ENCODE data around the gene PCSK4. TPM values are rescaled to one million over a fixed set of nuclear protein-coding genes. Genes with fewer than 3 reads are reported as not detected.
"Not testable (repeated sequence)": the region's sequence is repeated elsewhere in the genome, so short reads cannot be mapped to it uniquely, and the experiment has no call there.

PCSK4 gene
- total RNA-seq, 2 donors from 2014 or later, result 1.0 to 4.4 TPM

GRCh38 chr19:1445185-1445931, 44.8 kb downstream of the PCSK4 start:
- TF ChIP-seq CTCF (IDR thresholded peaks at IDR 0.05), result peak; percentile 90 to 99
- Histone ChIP-seq H3K27me3 (peaks cover 20 to 33% of the 10 kb centered on the region in 2 donors), H3K4me1 (peaks cover 0 to 28% of the 10 kb centered on the region in 2 donors), H3K9me3 (no peaks in the 10 kb centered on the region), H3K36me3 (peaks cover 23% of the 10 kb centered on the region), H3K4me3 (peak overlapping the region; percentile 19 to 44), H3K27ac (no peak overlapping the region)
- DNase-seq (ENCODE audit: low spot score), result no peak

- Histone ChIP-seq H3K9me3 (no peaks in the 10 kb centered on the region), H3K27me3 (peaks cover 8 to 10% of the 10 kb centered on the region in 2 donors), H3K36me3 (peaks cover 35% of the 10 kb centered on the region), H3K4me1 (peaks cover 0 to 46% of the 10 kb centered on the region in 2 donors), H3K27ac (no peak overlapping the region), H3K4me3 (no peak overlapping the region)
- DNase-seq (ENCODE audit: low spot score), result no peak
- TF ChIP-seq CTCF (IDR thresholded peaks at IDR 0.05), result no peak
Observed at GRCh38 chr19:1441677-1442438, 48.3 kb downstream of the PCSK4 start.

GRCh38 chr19:1441022-1441426, 49.1 kb downstream of the PCSK4 start:
- no peak for TF ChIP-seq CTCF (IDR thresholded peaks at IDR 0.05)
- H3K36me3 ChIP-seq, result peaks cover 35% of the 10 kb centered on the region
- no peak for DNase-seq (ENCODE audit: low spot score)
- H3K9me3 ChIP-seq, result no peaks in the 10 kb centered on the region
- no peak overlapping the region for H3K4me3 ChIP-seq
- H3K4me1 ChIP-seq, result peaks cover 0 to 38% of the 10 kb centered on the region in 2 donors
- H3K27ac ChIP-seq, result no peak overlapping the region
- H3K27me3 ChIP-seq, result peaks cover 0 to 6% of the 10 kb centered on the region in 2 donors

GRCh38 chr19:1440418-1440801, 49.7 kb downstream of the PCSK4 start:
- Histone ChIP-seq H3K4me3 (no peak overlapping the region), H3K27me3 (peaks cover 0 to under 1% of the 10 kb centered on the region in 2 donors), H3K36me3 (peaks cover 35% of the 10 kb centered on the region), H3K4me1 (peaks cover 0 to 31% of the 10 kb centered on the region in 2 donors), H3K27ac (no peak overlapping the region), H3K9me3 (no peaks in the 10 kb centered on the region)
- DNase-seq (ENCODE audit: low spot score), result no peak
- TF ChIP-seq CTCF (IDR thresholded peaks at IDR 0.05), result no peak

GRCh38 chr19:1439525-1440417, 50.4 kb downstream of the PCSK4 start:
- Histone ChIP-seq H3K4me3 (peak overlapping the region; percentile 76 to 80), H3K27ac (peak overlapping the region in 1 of 2 donors; percentile 91), H3K4me1 (peaks cover 0 to 25% of the 10 kb centered on the region in 2 donors), H3K36me3 (peaks cover 36% of the 10 kb centered on the region)
- not testable (repeated sequence) for H3K9me3 ChIP-seq; DNase-seq (ENCODE audit: low spot score); H3K27me3 ChIP-seq

Measured in right atrium auricular region (tissue), 2 donors.